ENCODE measurements around the gene SERF2. TPM values are rescaled to one million over a fixed set of nuclear protein-coding genes. Genes with fewer than 3 reads are reported as not detected.

The SERF2 gene
- total RNA-seq, 1 experiment from 2014 or later, result 612 TPM

GRCh38 chr15:43777267-43777914, 14.7 kb upstream of the SERF2 start:
- Histone ChIP-seq H3K36me3 (ENCODE audit: low read depth) (no peaks in the 10 kb centered on the region), H4K20me1 (ENCODE audit: insufficient read depth) (no peaks in the 10 kb centered on the region), H3K4me1 (replicated peaks; ENCODE audit: insufficient read depth) (no peaks in the 10 kb centered on the region), H3K27ac (peak overlapping the region; percentile 45; the same call in 1 of the 2 replicates), H2AFZ (peak overlapping the region; percentile 97), H3K9me2 (ENCODE audit: insufficient read depth) (no peaks in the 10 kb centered on the region), H3K4me2 (peak overlapping the region; percentile 92), H3K9me3 (ENCODE audit: insufficient read depth, low read depth) (no peaks in the 10 kb centered on the region), H3K79me2 (ENCODE audit: low read depth) (no peaks in the 10 kb centered on the region), H3K4me3 (peak overlapping the region; percentile 86), H3K27me3 (ENCODE audit: insufficient read depth, low read depth) (no peaks in the 10 kb centered on the region), H3F3A (ENCODE audit: insufficient read depth, low read depth) (peaks cover 23% of the 10 kb centered on the region)
- TF ChIP-seq CTCF (conservative IDR thresholded peaks at IDR 0.05), result peak; percentile 77
- TF ChIP-seq EZH2 (IDR thresholded peaks at IDR 0.05; ENCODE audit: low read depth), result no peak
- peak; percentile 57 to 77 for DNase-seq
- POLR2A ChIA-PET (ENCODE audit: unreplicated experiment), result interaction anchor here (1.1 kb wide), 1 partner anchor 337 kb away, joined by 3 read pairs; no protein-coding TSS in a partner anchor
- CTCF ChIA-PET, result interaction anchor here (0.5 to 3.1 kb wide), 5 partner anchors 27 to 1040 kb away, joined by 3 to 10 read pairs (median 7); partner anchors contain the start of gene CDAN1
- TSS peak; percentile 63 for BruUV-seq (replicated peaks)
- intact Hi-C loops (cut with micrococcal nuclease; ENCODE audit: unreplicated experiment), result loop anchor here (2.0 to 10.0 kb wide), 3 partner anchors 23 to 337 kb away; partner anchors contain the start of genes HYPK, MFAP1, SERINC4 and WDR76

- H3K27me3 ChIP-seq (ENCODE audit: insufficient read depth, low read depth), result no peaks in the 10 kb centered on the region
- no peaks in the 10 kb centered on the region for H3K79me2 ChIP-seq (ENCODE audit: low read depth)
- H3K9me2 ChIP-seq (ENCODE audit: insufficient read depth), result no peaks in the 10 kb centered on the region
- H3K4me3 ChIP-seq, result no peak overlapping the region
- intact Hi-C loops (cut with micrococcal nuclease; ENCODE audit: unreplicated experiment), result loop anchor here (10.0 kb wide), 1 partner anchor 46 kb away; the partner anchor contains the start of genes MFAP1 and WDR76
- H3K4me2 ChIP-seq, result no peak overlapping the region
- no TSS peak for BruUV-seq (replicated peaks)
- H3K9me3 ChIP-seq (ENCODE audit: insufficient read depth, low read depth), result no peaks in the 10 kb centered on the region
- peaks cover 18% of the 10 kb centered on the region for H3F3A ChIP-seq (ENCODE audit: insufficient read depth, low read depth)
- no peaks in the 10 kb centered on the region for H3K4me1 ChIP-seq (replicated peaks; ENCODE audit: insufficient read depth)
- H4K20me1 ChIP-seq (ENCODE audit: insufficient read depth), result no peaks in the 10 kb centered on the region
- H2AFZ ChIP-seq, result no peak overlapping the region
- ChIA-PET POLR2A (ENCODE audit: unreplicated experiment) (no interaction called here), CTCF (interaction anchor here (0.6 to 1.2 kb wide), 2 partner anchors 12 to 183 kb away, joined by 3 to 6 read pairs; no protein-coding TSS in a partner anchor)
- H3K36me3 ChIP-seq (ENCODE audit: low read depth), result no peaks in the 10 kb centered on the region
- H3K27ac ChIP-seq, result no peak overlapping the region
- TF ChIP-seq CTCF (conservative IDR thresholded peaks at IDR 0.05) (no peak), EZH2 (IDR thresholded peaks at IDR 0.05; ENCODE audit: low read depth) (no peak)
- DNase-seq, result no peak
Observed at GRCh38 chr15:43779016-43779415, 13.1 kb upstream of the SERF2 start.

- CTCF ChIA-PET, result no interaction called here
- Histone ChIP-seq H3F3A (ENCODE audit: insufficient read depth, low read depth) (peaks cover 7% of the 10 kb centered on the region; the same call in 1 of the 2 replicates), H3K9me3 (ENCODE audit: insufficient read depth, low read depth) (no peaks in the 10 kb centered on the region), H3K4me2 (no peak overlapping the region), H3K9me2 (ENCODE audit: insufficient read depth) (no peaks in the 10 kb centered on the region), H2AFZ (no peak overlapping the region), H3K36me3 (ENCODE audit: low read depth) (peaks cover 3% of the 10 kb centered on the region; the same call in 1 of the 2 replicates), H3K27ac (no peak overlapping the region), H3K79me2 (ENCODE audit: low read depth) (peaks cover 21% of the 10 kb centered on the region), H3K4me1 (replicated peaks; ENCODE audit: insufficient read depth) (peaks cover 6% of the 10 kb centered on the region; the same call in 1 of the 2 replicates), H3K4me3 (no peak overlapping the region), H3K27me3 (ENCODE audit: insufficient read depth, low read depth) (no peaks in the 10 kb centered on the region), H4K20me1 (ENCODE audit: insufficient read depth) (no peaks in the 10 kb centered on the region)
- POLR2A ChIA-PET (ENCODE audit: unreplicated experiment), result interaction anchor here (0.6 kb wide), 1 partner anchor 11 kb away, joined by 7 read pairs; the partner anchor contains the start of gene HYPK
- intact Hi-C loops (cut with micrococcal nuclease; ENCODE audit: unreplicated experiment), result no loop called here
- DNase-seq, result no peak
- BruUV-seq (replicated peaks), result no TSS peak
- TF ChIP-seq CTCF (conservative IDR thresholded peaks at IDR 0.05), result no peak
Observed at GRCh38 chr15:43789409-43789808, 2.7 kb upstream of the SERF2 start.

Data from PC-9 (cell line).